ENCODE results near the gene MYO1B.

Gene MYO1B

DNA sequence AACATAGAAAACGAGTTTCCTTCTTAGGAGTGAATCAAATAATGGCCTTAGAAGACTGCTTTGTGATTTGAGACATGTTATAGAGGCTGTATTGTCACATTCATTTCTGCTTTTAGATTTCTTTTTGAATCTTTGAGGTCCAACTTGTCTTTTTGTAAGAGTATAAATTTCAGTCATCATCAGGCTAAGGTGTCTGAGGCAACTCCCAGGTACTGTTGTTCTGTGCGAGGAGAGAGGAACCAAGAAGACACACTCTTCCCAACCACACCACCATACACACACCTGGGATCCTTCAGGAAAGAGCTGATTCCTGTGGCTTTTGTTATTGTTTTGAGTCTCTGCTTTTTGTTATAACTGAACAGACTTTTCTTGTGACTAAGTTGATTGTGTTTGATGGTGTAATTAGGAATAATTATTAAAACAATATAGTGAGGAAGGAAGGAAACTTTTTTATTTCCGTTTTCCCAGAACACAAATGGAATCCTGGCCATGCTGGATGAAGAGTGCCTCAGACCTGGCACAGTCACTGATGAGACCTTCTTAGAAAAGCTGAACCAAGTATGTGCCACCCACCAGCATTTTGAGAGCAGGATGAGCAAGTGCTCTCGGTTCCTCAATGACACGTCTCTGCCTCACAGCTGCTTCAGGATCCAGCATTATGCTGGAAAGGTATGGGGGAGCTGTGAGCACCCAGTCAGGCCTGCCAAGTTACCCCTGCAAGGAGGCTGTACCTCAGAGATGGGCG lies 140.4 kb downstream of the MYO1B start:
- no peak overlapping the region for H3K9ac ChIP-seq
- H3K4me3 ChIP-seq (IDR thresholded peaks at IDR 0.05; ENCODE audit: insufficient read depth, low read depth, low read length), result no peak overlapping the region
- H4K20me1 ChIP-seq (ENCODE audit: insufficient read depth), result no peaks in the 10 kb centered on the region
- no peaks in the 10 kb centered on the region for H3K27me3 ChIP-seq (ENCODE audit: insufficient read depth, low read depth)
- no peak overlapping the region for H3K27ac ChIP-seq
- H3K4me1 ChIP-seq (ENCODE audit: low read depth, poor library complexity, severe bottlenecking), result no peaks in the 10 kb centered on the region
- no peaks in the 10 kb centered on the region for H3K79me2 ChIP-seq (ENCODE audit: insufficient read depth, low read depth)
- no peaks in the 10 kb centered on the region for H3K36me3 ChIP-seq (ENCODE audit: insufficient read depth)
- TF ChIP-seq, protein P1, sequence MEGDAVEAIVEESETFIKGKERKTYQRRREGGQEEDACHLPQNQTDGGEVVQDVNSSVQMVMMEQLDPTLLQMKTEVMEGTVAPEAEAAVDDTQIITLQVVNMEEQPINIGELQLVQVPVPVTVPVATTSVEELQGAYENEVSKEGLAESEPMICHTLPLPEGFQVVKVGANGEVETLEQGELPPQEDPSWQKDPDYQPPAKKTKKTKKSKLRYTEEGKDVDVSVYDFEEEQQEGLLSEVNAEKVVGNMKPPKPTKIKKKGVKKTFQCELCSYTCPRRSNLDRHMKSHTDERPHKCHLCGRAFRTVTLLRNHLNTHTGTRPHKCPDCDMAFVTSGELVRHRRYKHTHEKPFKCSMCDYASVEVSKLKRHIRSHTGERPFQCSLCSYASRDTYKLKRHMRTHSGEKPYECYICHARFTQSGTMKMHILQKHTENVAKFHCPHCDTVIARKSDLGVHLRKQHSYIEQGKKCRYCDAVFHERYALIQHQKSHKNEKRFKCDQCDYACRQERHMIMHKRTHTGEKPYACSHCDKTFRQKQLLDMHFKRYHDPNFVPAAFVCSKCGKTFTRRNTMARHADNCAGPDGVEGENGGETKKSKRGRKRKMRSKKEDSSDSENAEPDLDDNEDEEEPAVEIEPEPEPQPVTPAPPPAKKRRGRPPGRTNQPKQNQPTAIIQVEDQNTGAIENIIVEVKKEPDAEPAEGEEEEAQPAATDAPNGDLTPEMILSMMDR (conservative IDR thresholded peaks at IDR 0.05; ENCODE audit: low read depth, low read length), result no peak
- H2AFZ ChIP-seq (ENCODE audit: low read depth), result no peak overlapping the region
- no peak overlapping the region for H3K4me2 ChIP-seq

DNA sequence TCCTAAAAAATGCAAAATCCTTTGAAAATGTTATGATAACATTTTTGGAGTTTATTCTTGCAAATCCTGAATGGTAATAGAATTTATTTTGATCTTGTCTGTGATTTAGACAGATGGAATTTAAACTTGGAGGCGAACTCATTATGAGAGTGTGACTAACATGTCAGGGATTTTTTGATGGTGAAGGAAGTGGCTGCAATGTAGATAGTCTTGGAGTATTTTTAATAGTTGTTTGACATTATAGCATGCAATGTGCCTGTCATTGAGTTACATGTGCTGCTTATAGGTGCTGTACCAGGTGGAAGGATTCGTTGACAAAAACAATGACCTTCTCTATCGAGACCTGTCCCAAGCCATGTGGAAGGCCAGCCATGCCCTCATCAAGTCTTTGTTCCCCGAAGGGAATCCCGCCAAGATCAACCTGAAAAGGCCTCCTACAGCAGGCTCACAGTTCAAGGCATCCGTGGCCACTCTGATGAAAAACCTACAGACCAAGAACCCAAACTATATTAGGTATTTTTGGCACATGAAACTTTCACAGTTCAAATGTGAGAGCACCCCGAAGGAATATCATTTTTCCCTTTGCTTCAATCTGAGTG lies 141.8 kb downstream of the MYO1B start:
- Histone ChIP-seq H3K4me2 (no peak overlapping the region), H3K79me2 (ENCODE audit: insufficient read depth, low read depth) (no peaks in the 10 kb centered on the region), H3K36me3 (ENCODE audit: insufficient read depth) (no peaks in the 10 kb centered on the region), H2AFZ (ENCODE audit: low read depth) (no peak overlapping the region), H3K4me1 (ENCODE audit: low read depth, poor library complexity, severe bottlenecking) (no peaks in the 10 kb centered on the region), H3K4me3 (IDR thresholded peaks at IDR 0.05; ENCODE audit: insufficient read depth, low read depth, low read length) (no peak overlapping the region), H3K9ac (no peak overlapping the region), H4K20me1 (ENCODE audit: insufficient read depth) (no peaks in the 10 kb centered on the region), H3K27ac (no peak overlapping the region), H3K27me3 (ENCODE audit: insufficient read depth, low read depth) (no peaks in the 10 kb centered on the region)
- TF ChIP-seq, protein P1 (conservative IDR thresholded peaks at IDR 0.05; ENCODE audit: low read depth, low read length), result no peak

DNA sequence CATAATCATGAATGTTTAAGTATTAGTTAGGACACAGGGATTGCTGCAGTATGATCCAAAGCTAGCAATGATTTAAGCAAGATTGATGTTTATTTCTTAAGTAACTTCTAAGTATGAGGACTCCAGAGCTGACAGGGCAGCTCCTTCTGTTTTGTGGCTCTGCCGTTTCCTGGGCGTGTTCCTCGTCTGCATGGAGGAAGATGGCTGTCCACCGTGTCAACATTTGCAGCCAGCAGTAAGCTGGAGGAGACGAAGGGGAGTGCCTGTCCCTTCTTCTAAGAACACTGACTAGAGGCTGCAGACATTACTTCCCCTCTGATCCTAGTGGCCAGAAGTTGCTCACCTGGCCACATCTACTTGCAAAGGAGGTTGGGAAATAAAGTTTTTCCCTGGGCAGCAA lies 144.1 kb downstream of the MYO1B start:
- H3K27me3 ChIP-seq (ENCODE audit: insufficient read depth, low read depth), result no peaks in the 10 kb centered on the region
- H4K20me1 ChIP-seq (ENCODE audit: insufficient read depth), result no peaks in the 10 kb centered on the region
- no peak overlapping the region for H3K27ac ChIP-seq
- TF ChIP-seq, protein P1 (conservative IDR thresholded peaks at IDR 0.05; ENCODE audit: low read depth, low read length), result no peak
- no peak overlapping the region for H3K4me2 ChIP-seq
- no peaks in the 10 kb centered on the region for H3K79me2 ChIP-seq (ENCODE audit: insufficient read depth, low read depth)
- H3K4me3 ChIP-seq (IDR thresholded peaks at IDR 0.05; ENCODE audit: insufficient read depth, low read depth, low read length), result no peak overlapping the region
- H2AFZ ChIP-seq (ENCODE audit: low read depth), result no peak overlapping the region
- H3K9ac ChIP-seq, result no peak overlapping the region
- no peaks in the 10 kb centered on the region for H3K4me1 ChIP-seq (ENCODE audit: low read depth, poor library complexity, severe bottlenecking)
- no peaks in the 10 kb centered on the region for H3K36me3 ChIP-seq (ENCODE audit: insufficient read depth)

DNA sequence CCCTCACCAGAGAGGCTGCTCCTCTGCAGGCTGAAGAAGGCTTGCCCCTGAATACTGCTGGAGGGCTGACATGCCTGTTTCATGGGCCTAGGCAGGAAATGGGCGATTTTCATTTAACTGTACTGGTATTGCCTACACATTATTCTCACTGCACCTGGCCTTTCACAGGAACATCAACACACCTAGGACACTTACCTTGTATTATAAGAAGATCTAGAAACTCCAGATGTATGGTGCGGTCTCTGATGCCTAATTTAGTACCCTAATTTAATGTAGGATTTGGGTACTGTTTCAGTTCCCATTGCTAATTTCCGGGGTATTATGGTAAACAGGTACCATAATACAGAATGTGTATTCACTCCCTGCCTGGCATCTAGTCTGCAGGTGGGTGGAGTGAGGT lies 146.0 kb downstream of the MYO1B start:
- no peaks in the 10 kb centered on the region for H3K27me3 ChIP-seq (ENCODE audit: insufficient read depth, low read depth)
- no peak overlapping the region for H2AFZ ChIP-seq (ENCODE audit: low read depth)
- no peaks in the 10 kb centered on the region for H3K36me3 ChIP-seq (ENCODE audit: insufficient read depth)
- H3K9ac ChIP-seq, result no peak overlapping the region
- no peaks in the 10 kb centered on the region for H3K4me1 ChIP-seq (ENCODE audit: low read depth, poor library complexity, severe bottlenecking)
- no peak overlapping the region for H3K4me3 ChIP-seq (IDR thresholded peaks at IDR 0.05; ENCODE audit: insufficient read depth, low read depth, low read length)
- H3K79me2 ChIP-seq (ENCODE audit: insufficient read depth, low read depth), result no peaks in the 10 kb centered on the region
- H3K4me2 ChIP-seq, result no peak overlapping the region
- TF ChIP-seq, protein P1 (conservative IDR thresholded peaks at IDR 0.05; ENCODE audit: low read depth, low read length), result no peak
- H4K20me1 ChIP-seq (ENCODE audit: insufficient read depth), result no peaks in the 10 kb centered on the region
- no peak overlapping the region for H3K27ac ChIP-seq

Data from KMS-11 (cell line).